ENCODE measurements around the gene CCDC51. TPM values are rescaled to one million over a fixed set of nuclear protein-coding genes. Genes with fewer than 3 reads are reported as not detected.

Gene CCDC51
- total and polyA plus RNA-seq, 2 experiments from 2014 or later: 20.8 to 24.1 TPM

DNA sequence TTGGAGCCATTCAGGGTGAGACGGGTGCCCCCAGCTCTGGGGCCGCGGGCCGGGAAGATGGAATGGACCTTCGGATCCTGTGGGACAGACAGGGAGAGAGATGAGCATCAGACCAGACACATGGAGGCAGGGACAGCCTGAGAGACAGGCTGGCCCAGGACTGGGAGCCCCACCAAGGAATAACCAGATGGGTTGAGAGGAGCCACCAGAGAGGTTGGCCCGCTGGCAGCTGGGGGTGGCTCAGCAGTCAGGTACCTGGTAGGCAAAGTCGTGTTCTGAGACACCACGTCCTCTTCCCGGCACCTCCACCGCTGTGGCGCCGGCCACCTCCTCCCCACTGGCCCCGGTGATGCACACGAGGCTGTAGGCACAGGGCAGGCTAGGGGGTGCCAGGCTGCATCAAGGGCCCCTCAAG is 23.8 kb downstream of the CCDC51 start:
- Histone ChIP-seq H3K4me1 (ENCODE audit: insufficient read depth) (no peaks in the 10 kb centered on the region), H3K27ac (ENCODE audit: low read depth) (no peak overlapping the region), H2AFZ (no peak overlapping the region), H4K20me1 (replicated peaks; ENCODE audit: insufficient read depth) (no peaks in the 10 kb centered on the region; the same call in 1 of the 2 replicates), H3K27me3 (ENCODE audit: insufficient read depth) (no peaks in the 10 kb centered on the region), H3K36me3 (ENCODE audit: insufficient read depth) (peaks cover 15% of the 10 kb centered on the region; the same call in 1 of the 2 replicates), H3F3A (replicated peaks; ENCODE audit: low read depth) (no peaks in the 10 kb centered on the region), H3K9me2 (ENCODE audit: insufficient read depth) (no peaks in the 10 kb centered on the region), H3K4me3 (no peak overlapping the region), H3K4me2 (no peak overlapping the region), H3K79me2 (replicated peaks; ENCODE audit: insufficient read depth) (0 out of 2 replicates have a peak, but pooled peaks cover 1% of the 10 kb centered on the region)
- DNase-seq (ENCODE audit: low spot score): no peak
- no peak for TF ChIP-seq CREB1 (CRISPR knock-in tag; IDR thresholded peaks at IDR 0.05; ENCODE audit: low read depth)
- TF ChIP-seq, protein P1, sequence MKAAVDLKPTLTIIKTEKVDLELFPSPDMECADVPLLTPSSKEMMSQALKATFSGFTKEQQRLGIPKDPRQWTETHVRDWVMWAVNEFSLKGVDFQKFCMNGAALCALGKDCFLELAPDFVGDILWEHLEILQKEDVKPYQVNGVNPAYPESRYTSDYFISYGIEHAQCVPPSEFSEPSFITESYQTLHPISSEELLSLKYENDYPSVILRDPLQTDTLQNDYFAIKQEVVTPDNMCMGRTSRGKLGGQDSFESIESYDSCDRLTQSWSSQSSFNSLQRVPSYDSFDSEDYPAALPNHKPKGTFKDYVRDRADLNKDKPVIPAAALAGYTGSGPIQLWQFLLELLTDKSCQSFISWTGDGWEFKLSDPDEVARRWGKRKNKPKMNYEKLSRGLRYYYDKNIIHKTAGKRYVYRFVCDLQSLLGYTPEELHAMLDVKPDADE (IDR thresholded peaks at IDR 0.05): no peak
- no peak for TF ChIP-seq JUNB (IDR thresholded peaks at IDR 0.05; ENCODE audit: unreplicated experiment)
- no peak for TF ChIP-seq POLR2AphosphoS5 (IDR thresholded peaks at IDR 0.05; ENCODE audit: low read depth)
- no peak for TF ChIP-seq EZH2phosphoT487 (IDR thresholded peaks at IDR 0.05; ENCODE audit: unreplicated experiment)
- TF ChIP-seq ZNF331 (CRISPR knock-in tag; IDR thresholded peaks at IDR 0.05; ENCODE audit: low read depth): no peak
- no peak for TF ChIP-seq EZH2 (IDR thresholded peaks at IDR 0.05; ENCODE audit: low read depth, unreplicated experiment)
- Mint-ChIP-seq H3K4me1 (no peaks in the 10 kb centered on the region), H3K9me3 (no peaks in the 10 kb centered on the region), H3K36me3 (ENCODE audit: low read depth) (peaks cover 83% of the 10 kb centered on the region), H3K4me3 (no peak overlapping the region), H3K27ac (no peak overlapping the region), H3K27me3 (ENCODE audit: insufficient read depth, low read depth, poor library complexity) (peaks cover 21% of the 10 kb centered on the region)
- ATAC-seq: no peak

DNA sequence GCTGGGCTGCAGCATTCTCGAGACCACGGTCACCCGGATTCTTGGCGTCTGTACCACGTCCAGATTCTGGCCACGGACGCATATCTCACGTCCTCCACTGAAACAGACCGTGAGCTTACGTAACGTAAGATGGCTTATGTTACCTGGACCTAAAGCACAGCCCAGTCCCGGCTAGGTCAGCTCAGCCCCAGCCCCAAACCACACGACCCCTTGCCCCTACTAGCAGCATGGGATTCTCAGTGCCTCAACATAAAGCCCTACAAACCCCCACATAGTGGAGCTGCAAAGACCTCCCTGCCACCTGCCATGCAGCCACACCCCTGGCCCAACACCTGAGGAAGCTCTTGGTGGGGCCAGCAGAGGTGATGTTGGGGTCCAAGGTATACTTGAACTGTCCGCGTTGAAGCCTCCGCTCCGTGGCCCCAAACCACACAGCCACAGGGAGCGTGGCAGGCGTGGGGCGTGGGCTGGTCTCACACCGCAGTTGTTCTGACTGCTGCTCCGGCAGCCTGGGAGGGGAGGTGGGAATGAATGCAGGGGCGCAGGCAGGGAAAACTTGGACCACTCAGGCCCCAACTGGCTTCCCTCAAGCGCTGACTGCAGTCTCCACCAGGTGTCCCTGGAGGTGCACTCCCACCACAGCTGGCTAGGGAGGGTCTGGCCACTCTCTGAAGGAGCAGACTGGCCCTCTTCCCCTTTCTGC is 24.5 kb downstream of the CCDC51 start:
- no peak overlapping the region for H3K4me3 Mint-ChIP-seq
- H3K36me3 Mint-ChIP-seq (ENCODE audit: low read depth): peaks cover 85% of the 10 kb centered on the region
- no peaks in the 10 kb centered on the region for H3K79me2 ChIP-seq (replicated peaks; ENCODE audit: insufficient read depth)
- no peak overlapping the region for H2AFZ ChIP-seq
- no peak overlapping the region for H3K4me3 ChIP-seq
- no peak overlapping the region for H3K27ac ChIP-seq (ENCODE audit: low read depth)
- H3K27me3 Mint-ChIP-seq (ENCODE audit: insufficient read depth, low read depth, poor library complexity): peaks cover 21% of the 10 kb centered on the region
- H3K4me2 ChIP-seq: no peak overlapping the region
- no peaks in the 10 kb centered on the region for H3F3A ChIP-seq (replicated peaks; ENCODE audit: low read depth)
- DNase-seq (ENCODE audit: low spot score) (peak; percentile 44), ATAC-seq (peak; percentile 58)
- H3K4me1 Mint-ChIP-seq: no peaks in the 10 kb centered on the region
- H3K9me2 ChIP-seq (ENCODE audit: insufficient read depth): no peaks in the 10 kb centered on the region
- no peaks in the 10 kb centered on the region for H3K27me3 ChIP-seq (ENCODE audit: insufficient read depth)
- no peaks in the 10 kb centered on the region for H3K9me3 Mint-ChIP-seq
- H3K27ac Mint-ChIP-seq: no peak overlapping the region
- TF ChIP-seq STAT1 (IDR thresholded peaks at IDR 0.05; ENCODE audit: unreplicated experiment): no peak
- TF ChIP-seq, protein P2, sequence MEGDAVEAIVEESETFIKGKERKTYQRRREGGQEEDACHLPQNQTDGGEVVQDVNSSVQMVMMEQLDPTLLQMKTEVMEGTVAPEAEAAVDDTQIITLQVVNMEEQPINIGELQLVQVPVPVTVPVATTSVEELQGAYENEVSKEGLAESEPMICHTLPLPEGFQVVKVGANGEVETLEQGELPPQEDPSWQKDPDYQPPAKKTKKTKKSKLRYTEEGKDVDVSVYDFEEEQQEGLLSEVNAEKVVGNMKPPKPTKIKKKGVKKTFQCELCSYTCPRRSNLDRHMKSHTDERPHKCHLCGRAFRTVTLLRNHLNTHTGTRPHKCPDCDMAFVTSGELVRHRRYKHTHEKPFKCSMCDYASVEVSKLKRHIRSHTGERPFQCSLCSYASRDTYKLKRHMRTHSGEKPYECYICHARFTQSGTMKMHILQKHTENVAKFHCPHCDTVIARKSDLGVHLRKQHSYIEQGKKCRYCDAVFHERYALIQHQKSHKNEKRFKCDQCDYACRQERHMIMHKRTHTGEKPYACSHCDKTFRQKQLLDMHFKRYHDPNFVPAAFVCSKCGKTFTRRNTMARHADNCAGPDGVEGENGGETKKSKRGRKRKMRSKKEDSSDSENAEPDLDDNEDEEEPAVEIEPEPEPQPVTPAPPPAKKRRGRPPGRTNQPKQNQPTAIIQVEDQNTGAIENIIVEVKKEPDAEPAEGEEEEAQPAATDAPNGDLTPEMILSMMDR (conservative IDR thresholded peaks at IDR 0.05; ENCODE audit: low read depth in 2 of 2): peak in 1 of 2 experiments; percentile 46; a peak in 3 of 4 replicates
- no peaks in the 10 kb centered on the region; the same call in 1 of the 2 replicates for H4K20me1 ChIP-seq (replicated peaks; ENCODE audit: insufficient read depth)
- peaks cover 15% of the 10 kb centered on the region; the same call in 1 of the 2 replicates for H3K36me3 ChIP-seq (ENCODE audit: insufficient read depth)
- H3K4me1 ChIP-seq (ENCODE audit: insufficient read depth): no peaks in the 10 kb centered on the region

Data from GM23338 (cell line).